GM23338 (cell line): ENCODE measurements around the gene KPNA4. TPM values are rescaled to one million over a fixed set of nuclear protein-coding genes. Genes with fewer than 3 reads are reported as not detected.
A peak's percentile ranks its signal among the peaks of the same experiment; 100 is the strongest.

Experiments used
- ATAC-seq: fragments of 200-7000 bp; cut with Tn5 transposase; 3 replicates; pipeline ENCODE4 v1.9.1; 2020
- DNase-seq: peaks from one replicate; pipeline ENCODE4 v3.0.0-alpha.2; 2015; ENCODE audit warnings: low spot score
- H2AFZ ChIP-seq: fragments of 200-600 bp; sonication (generic); 2 replicates; pipeline ENCODE4 v1.8.0; 2016; ENCODE audit warnings: antibody characterized with exemption, mild to moderate bottlenecking, moderate library complexity
- H3F3A ChIP-seq: fragments of 200-600 bp; sonication (generic); replicated peaks from 2 replicates; pipeline ENCODE4 v1.8.0; 2017; ENCODE audit warnings: antibody characterized with exemption, mixed run types, low read depth
- H3K27ac ChIP-seq: fragments of 200-600 bp; sonication (generic); 2 replicates; pipeline ENCODE4 v1.6.1; 2016; ENCODE audit warnings: low read depth
- H3K27me3 ChIP-seq: fragments of 200-600 bp; sonication (generic); 2 replicates; pipeline ENCODE4 v1.8.0; 2016; ENCODE audit warnings: mild to moderate bottlenecking, mixed run types, moderate library complexity; ENCODE audit not compliant: insufficient read depth
- H3K36me3 ChIP-seq: fragments of 200-600 bp; sonication (generic); 2 replicates; pipeline ENCODE4 v1.8.0; 2016; ENCODE audit warnings: mild to moderate bottlenecking; ENCODE audit not compliant: insufficient read depth
- H3K4me1 ChIP-seq: fragments of 200-600 bp; sonication (generic); 2 replicates; pipeline ENCODE4 v1.8.0; 2016; ENCODE audit warnings: mild to moderate bottlenecking, moderate library complexity; ENCODE audit not compliant: insufficient read depth
- H3K4me2 ChIP-seq: fragments of 200-600 bp; sonication (generic); 2 replicates; pipeline ENCODE4 v1.7.1; 2017; ENCODE audit warnings: mixed run types
- H3K4me3 ChIP-seq: fragments of 200-600 bp; sonication (generic); 2 replicates; pipeline ENCODE4 v1.6.1; 2016; ENCODE audit warnings: mixed run types
- H3K79me2 ChIP-seq: fragments of 200-600 bp; sonication (generic); replicated peaks from 2 replicates; pipeline ENCODE4 v1.8.0; 2017; ENCODE audit warnings: mild to moderate bottlenecking; ENCODE audit not compliant: insufficient read depth
- H3K9me2 ChIP-seq: fragments of 200-600 bp; sonication (generic); 2 replicates; pipeline ENCODE4 v1.8.0; 2017; ENCODE audit not compliant: insufficient read depth
- H4K20me1 ChIP-seq: fragments of 200-600 bp; sonication (generic); replicated peaks from 2 replicates; pipeline ENCODE4 v1.8.0; 2017; ENCODE audit warnings: mild to moderate bottlenecking; ENCODE audit not compliant: insufficient read depth
- H3K27ac Mint-ChIP-seq: 2 replicates; pipeline ENCODE4 v1.8.0; 2020; ENCODE audit warnings: inconsistent platforms, mild to moderate bottlenecking, moderate library complexity, mixed read lengths
- H3K27me3 Mint-ChIP-seq: 3 replicates; pipeline ENCODE4 v1.8.0; 2022; ENCODE audit warnings: low read depth, mild to moderate bottlenecking, moderate library complexity, mixed read lengths, inconsistent platforms; ENCODE audit not compliant: insufficient read depth, poor library complexity
- H3K36me3 Mint-ChIP-seq: 3 replicates; pipeline ENCODE4 v1.8.0; 2021; ENCODE audit warnings: low read depth, mild to moderate bottlenecking, inconsistent platforms, moderate library complexity, mixed read lengths
- H3K4me1 Mint-ChIP-seq: 3 replicates; pipeline ENCODE4 v1.8.0; 2020; ENCODE audit warnings: mild to moderate bottlenecking, inconsistent platforms, mixed read lengths
- H3K4me3 Mint-ChIP-seq: 3 replicates; pipeline ENCODE4 v1.8.0; 2021; ENCODE audit warnings: moderate library complexity, mild to moderate bottlenecking, inconsistent platforms, mixed read lengths
- H3K9me3 Mint-ChIP-seq: 3 replicates; pipeline ENCODE4 v1.8.0; 2020; ENCODE audit warnings: moderate library complexity, mild to moderate bottlenecking, inconsistent platforms, mixed read lengths
- CREB1 ChIP-seq: fragments of 250-450 bp; sonication (Bioruptor Pico); IDR thresholded peaks from 2 replicates; pipeline ENCODE4 v1.5.0; 2020; ENCODE audit warnings: low read depth, mild to moderate bottlenecking, moderate library complexity
- CTCF ChIP-seq, 2 experiments: fragments of 200-600 bp in 1 of 2; sonication (generic) in 1 of 2; conservative IDR thresholded peaks; 2 replicates each; pipeline versions ENCODE4 v1.5.1 to v1.6.1; 2016 to 2017; ENCODE audit warnings: antibody characterized with exemption in 2 of 2, low read depth in 2 of 2, mild to moderate bottlenecking in 2 of 2, moderate library complexity in 1 of 2
- EZH2 ChIP-seq: fragments of 200-600 bp; sonication (generic); IDR thresholded peaks from one replicate; pipeline ENCODE4 v1.8.0; 2017; ENCODE audit warnings: antibody characterized with exemption, mild to moderate bottlenecking, low read depth; ENCODE audit not compliant: unreplicated experiment
- EZH2phosphoT487 ChIP-seq: fragments of 200-600 bp; sonication (generic); IDR thresholded peaks from one replicate; pipeline ENCODE4 v1.8.1; 2018; ENCODE audit warnings: antibody characterized with exemption; ENCODE audit not compliant: unreplicated experiment
- JUNB ChIP-seq: IDR thresholded peaks from one replicate; pipeline ENCODE4 v1.6.1; 2016; ENCODE audit warnings: antibody characterized with exemption; ENCODE audit not compliant: unreplicated experiment
- NANOG ChIP-seq: IDR thresholded peaks from 2 replicates; pipeline ENCODE4 v1.6.1; 2016; ENCODE audit warnings: antibody characterized with exemption, borderline replicate concordance
- REST ChIP-seq: IDR thresholded peaks from one replicate; pipeline ENCODE4 v1.6.1; 2018; ENCODE audit warnings: antibody characterized with exemption; ENCODE audit not compliant: unreplicated experiment
- ZNF331 ChIP-seq: fragments of 250-450 bp; sonication (Bioruptor Pico); IDR thresholded peaks from 2 replicates; pipeline ENCODE4 v1.5.0; 2020; ENCODE audit warnings: low read depth, mild to moderate bottlenecking, moderate library complexity
- polyA plus RNA-seq: library from polyadenylated mRNA; unstranded; fragments of >200 nt; fragmentation: Nextera tagmentation; extraction: Ambion mirVana; gene quantifications from 2 replicates; pipeline ENCODE4 v1.2.1, GENCODE V29; 2016
- total RNA-seq: library from RNA; depleted of rRNA; stranded (reverse); fragments of >200 nt; shearing (Covaris generic); gene quantifications from 2 replicates; pipeline ENCODE4 v1.2.3, GENCODE V29; 2014
- TF ChIP-seq, protein P1 (sequence below): fragments of 250-450 bp; sonication (Bioruptor Pico); IDR thresholded peaks from 2 replicates; pipeline ENCODE4 v1.5.0; 2020; ENCODE audit warnings: mild to moderate bottlenecking, moderate library complexity

Gene KPNA4
- total and polyA plus RNA-seq, 2 experiments from 2014 or later, result 17.8 to 36.2 TPM

DNA sequence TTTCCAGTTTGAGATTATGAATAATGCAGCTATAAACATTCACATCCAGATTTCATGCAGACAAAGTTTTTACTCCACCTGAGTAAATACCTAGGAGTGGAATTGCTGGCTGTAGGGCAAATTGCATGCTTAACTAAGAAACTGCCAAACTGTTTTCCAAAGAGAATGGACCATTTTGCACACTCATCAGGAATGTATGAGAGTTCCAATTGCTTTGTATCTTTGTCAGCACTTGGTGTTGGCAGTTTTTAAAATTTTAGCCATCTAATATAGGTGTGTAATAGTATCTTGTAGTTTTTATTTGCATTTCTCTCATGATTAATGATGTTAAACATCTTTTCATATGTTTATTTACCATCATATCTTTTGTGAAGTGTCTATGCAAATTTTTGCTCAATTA, 75.2 kb downstream of the KPNA4 start (continued):
- TF ChIP-seq EZH2phosphoT487, result no peak
- no peak for TF ChIP-seq ZNF331 (CRISPR knock-in tag)
- TF ChIP-seq EZH2, result no peak

DNA sequence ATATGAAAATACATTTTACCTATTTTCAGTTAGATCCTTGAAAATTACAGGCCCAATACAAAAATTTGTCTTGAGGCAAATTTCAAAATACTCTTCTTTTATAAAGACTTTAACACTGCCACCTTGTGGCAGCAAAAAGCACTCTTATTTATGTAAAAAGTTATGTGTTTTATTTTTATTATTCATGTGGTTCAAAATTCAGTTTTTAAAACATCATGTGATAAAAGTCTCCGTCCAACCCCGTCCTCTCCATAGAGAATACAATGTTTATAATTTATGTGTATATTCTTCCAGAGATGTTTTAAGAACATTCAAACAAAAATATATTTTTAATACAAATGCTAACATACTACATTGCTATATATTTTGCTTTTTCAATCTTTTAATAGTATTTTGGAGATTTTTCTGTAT, 78.9 kb downstream of the KPNA4 start:
- Mint-ChIP-seq H3K27ac (no peak overlapping the region), H3K4me3 (no peak overlapping the region), H3K4me1 (peaks cover 3% of the 10 kb centered on the region; the same call in 1 of the 3 replicates), H3K9me3 (no peaks in the 10 kb centered on the region), H3K27me3 (peaks cover 4% of the 10 kb centered on the region), H3K36me3 (no peaks in the 10 kb centered on the region)
- TF ChIP-seq CTCF (conservative IDR thresholded peaks at IDR 0.05; ENCODE audit: low read depth in 2 of 2) (peak in 1 of 2 experiments; percentile 83; a peak in 3 of 4 replicates), NANOG (no peak), CREB1 (CRISPR knock-in tag) (no peak)
- Histone ChIP-seq H4K20me1 (no peaks in the 10 kb centered on the region), H3K36me3 (no peaks in the 10 kb centered on the region), H2AFZ (no peak overlapping the region), H3K9me2 (no peaks in the 10 kb centered on the region), H3K4me1 (no peaks in the 10 kb centered on the region), H3F3A (no peaks in the 10 kb centered on the region), H3K79me2 (no peaks in the 10 kb centered on the region), H3K27me3 (no peaks in the 10 kb centered on the region), H3K27ac (no peak overlapping the region), H3K4me2 (no peak overlapping the region), H3K4me3 (no peak overlapping the region)
- ATAC-seq, result no peak
- peak; percentile 44 for DNase-seq

DNA sequence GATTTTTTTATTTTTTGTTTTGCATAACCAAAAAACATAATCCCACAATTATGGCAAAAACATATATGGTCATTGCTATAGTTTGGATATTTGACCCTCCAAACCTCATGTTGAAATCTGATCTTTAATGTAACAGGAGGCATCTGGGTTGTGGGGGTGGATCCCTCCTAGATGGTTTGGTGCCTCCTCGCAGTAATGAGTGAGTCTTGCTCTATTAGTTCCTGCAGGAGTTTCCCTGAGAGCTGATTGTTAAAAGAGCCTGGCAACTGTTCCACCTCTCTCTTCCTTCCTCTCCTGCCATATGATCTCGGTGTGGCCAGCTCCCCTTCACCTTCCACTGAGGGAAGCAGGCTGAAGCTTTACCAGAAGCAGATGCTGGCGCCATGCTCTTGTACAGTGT, 82.6 kb downstream of the KPNA4 start:
- no peaks in the 10 kb centered on the region for H3K9me3 Mint-ChIP-seq
- H3K4me1 Mint-ChIP-seq, result peaks cover 3% of the 10 kb centered on the region; the same call in 1 of the 3 replicates
- Histone ChIP-seq H3K79me2 (no peaks in the 10 kb centered on the region), H3K4me1 (no peaks in the 10 kb centered on the region), H4K20me1 (no peaks in the 10 kb centered on the region), H3K36me3 (no peaks in the 10 kb centered on the region), H3F3A (no peaks in the 10 kb centered on the region), H2AFZ (no peak overlapping the region), H3K9me2 (no peaks in the 10 kb centered on the region), H3K4me3 (no peak overlapping the region), H3K27ac (no peak overlapping the region), H3K4me2 (no peak overlapping the region), H3K27me3 (no peaks in the 10 kb centered on the region)
- H3K27ac Mint-ChIP-seq, result no peak overlapping the region
- no peak for ATAC-seq
- no peak overlapping the region for H3K4me3 Mint-ChIP-seq
- no peak for DNase-seq
- H3K36me3 Mint-ChIP-seq, result no peaks in the 10 kb centered on the region
- peaks cover 4% of the 10 kb centered on the region for H3K27me3 Mint-ChIP-seq
- TF ChIP-seq NANOG, result no peak
- TF ChIP-seq, protein P1, sequence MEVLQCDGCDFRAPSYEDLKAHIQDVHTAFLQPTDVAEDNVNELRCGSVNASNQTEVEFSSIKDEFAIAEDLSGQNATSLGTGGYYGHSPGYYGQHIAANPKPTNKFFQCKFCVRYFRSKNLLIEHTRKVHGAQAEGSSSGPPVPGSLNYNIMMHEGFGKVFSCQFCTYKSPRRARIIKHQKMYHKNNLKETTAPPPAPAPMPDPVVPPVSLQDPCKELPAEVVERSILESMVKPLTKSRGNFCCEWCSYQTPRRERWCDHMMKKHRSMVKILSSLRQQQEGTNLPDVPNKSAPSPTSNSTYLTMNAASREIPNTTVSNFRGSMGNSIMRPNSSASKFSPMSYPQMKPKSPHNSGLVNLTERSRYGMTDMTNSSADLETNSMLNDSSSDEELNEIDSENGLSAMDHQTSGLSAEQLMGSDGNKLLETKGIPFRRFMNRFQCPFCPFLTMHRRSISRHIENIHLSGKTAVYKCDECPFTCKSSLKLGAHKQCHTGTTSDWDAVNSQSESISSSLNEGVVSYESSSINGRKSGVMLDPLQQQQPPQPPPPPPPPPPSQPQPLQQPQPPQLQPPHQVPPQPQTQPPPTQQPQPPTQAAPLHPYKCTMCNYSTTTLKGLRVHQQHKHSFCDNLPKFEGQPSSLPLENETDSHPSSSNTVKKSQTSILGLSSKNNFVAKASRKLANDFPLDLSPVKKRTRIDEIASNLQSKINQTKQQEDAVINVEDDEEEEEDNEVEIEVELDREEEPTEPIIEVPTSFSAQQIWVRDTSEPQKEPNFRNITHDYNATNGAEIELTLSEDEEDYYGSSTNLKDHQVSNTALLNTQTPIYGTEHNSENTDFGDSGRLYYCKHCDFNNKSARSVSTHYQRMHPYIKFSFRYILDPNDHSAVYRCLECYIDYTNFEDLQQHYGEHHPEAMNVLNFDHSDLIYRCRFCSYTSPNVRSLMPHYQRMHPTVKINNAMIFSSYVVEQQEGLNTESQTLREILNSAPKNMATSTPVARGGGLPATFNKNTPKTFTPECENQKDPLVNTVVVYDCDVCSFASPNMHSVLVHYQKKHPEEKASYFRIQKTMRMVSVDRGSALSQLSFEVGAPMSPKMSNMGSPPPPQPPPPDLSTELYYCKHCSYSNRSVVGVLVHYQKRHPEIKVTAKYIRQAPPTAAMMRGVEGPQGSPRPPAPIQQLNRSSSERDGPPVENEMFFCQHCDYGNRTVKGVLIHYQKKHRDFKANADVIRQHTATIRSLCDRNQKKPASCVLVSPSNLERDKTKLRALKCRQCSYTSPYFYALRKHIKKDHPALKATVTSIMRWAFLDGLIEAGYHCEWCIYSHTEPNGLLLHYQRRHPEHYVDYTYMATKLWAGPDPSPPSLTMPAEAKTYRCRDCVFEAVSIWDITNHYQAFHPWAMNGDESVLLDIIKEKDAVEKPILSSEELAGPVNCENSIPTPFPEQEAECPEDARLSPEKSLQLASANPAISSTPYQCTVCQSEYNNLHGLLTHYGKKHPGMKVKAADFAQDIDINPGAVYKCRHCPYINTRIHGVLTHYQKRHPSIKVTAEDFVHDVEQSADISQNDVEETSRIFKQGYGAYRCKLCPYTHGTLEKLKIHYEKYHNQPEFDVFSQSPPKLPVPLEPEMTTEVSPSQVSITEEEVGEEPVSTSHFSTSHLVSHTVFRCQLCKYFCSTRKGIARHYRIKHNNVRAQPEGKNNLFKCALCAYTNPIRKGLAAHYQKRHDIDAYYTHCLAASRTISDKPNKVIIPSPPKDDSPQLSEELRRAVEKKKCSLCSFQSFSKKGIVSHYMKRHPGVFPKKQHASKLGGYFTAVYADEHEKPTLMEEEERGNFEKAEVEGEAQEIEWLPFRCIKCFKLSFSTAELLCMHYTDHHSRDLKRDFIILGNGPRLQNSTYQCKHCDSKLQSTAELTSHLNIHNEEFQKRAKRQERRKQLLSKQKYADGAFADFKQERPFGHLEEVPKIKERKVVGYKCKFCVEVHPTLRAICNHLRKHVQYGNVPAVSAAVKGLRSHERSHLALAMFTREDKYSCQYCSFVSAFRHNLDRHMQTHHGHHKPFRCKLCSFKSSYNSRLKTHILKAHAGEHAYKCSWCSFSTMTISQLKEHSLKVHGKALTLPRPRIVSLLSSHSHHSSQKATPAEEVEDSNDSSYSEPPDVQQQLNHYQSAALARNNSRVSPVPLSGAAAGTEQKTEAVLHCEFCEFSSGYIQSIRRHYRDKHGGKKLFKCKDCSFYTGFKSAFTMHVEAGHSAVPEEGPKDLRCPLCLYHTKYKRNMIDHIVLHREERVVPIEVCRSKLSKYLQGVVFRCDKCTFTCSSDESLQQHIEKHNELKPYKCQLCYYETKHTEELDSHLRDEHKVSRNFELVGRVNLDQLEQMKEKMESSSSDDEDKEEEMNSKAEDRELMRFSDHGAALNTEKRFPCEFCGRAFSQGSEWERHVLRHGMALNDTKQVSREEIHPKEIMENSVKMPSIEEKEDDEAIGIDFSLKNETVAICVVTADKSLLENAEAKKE (CRISPR knock-in tag), result no peak
- TF ChIP-seq REST, result no peak
- no peak for TF ChIP-seq CREB1 (CRISPR knock-in tag)
- TF ChIP-seq JUNB, result no peak
